GM18868 (cell line): ENCODE results near the gene SFTPA1.
"Not testable (repeated sequence)": the region's sequence is repeated elsewhere in the genome, so short reads cannot be mapped to it uniquely, and the experiment has no call there.

ENCODE experiments used
- ATAC-seq: cut with Tn5 transposase; IDR thresholded peaks from one replicate; pipeline ENCODE4 v1.9.1; 2021; ENCODE audit warnings: mild to moderate bottlenecking, moderate library complexity; ENCODE audit not compliant: unreplicated experiment

Gene SFTPA1

GRCh38 chr10:79610601-79611191, at the start of gene SFTPA1:
Gene SFTPA1 (plus strand): TSS chr10:79610939. CDS start chr10:79611826, 887 bp downstream.
- no peak for ATAC-seq

GRCh38 chr10:79561257-79561656, 49.5 kb upstream of the SFTPA1 start:
- no peak for ATAC-seq

GRCh38 chr10:79562135-79562756, 48.5 kb upstream of the SFTPA1 start:
- peak; percentile 88 for ATAC-seq

DNA sequence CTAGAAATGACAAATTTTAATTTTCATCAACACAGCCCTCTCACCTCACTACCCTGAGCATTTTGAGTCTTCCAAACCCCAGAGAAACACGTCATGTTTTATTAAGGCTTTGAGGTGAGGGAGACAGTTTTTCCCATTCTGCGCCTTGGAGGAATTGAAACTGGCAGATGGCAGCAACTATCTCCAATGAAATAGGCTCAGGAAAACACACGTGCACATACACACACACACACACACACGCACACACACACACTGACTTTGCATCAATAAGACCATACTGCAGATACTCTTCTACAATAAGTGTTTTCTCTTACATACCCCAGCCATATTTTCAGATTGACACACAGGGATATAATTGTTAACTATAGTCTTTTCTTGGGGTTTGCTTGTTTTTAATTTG, 47.3 kb upstream of the SFTPA1 start:
- no peak for ATAC-seq

DNA sequence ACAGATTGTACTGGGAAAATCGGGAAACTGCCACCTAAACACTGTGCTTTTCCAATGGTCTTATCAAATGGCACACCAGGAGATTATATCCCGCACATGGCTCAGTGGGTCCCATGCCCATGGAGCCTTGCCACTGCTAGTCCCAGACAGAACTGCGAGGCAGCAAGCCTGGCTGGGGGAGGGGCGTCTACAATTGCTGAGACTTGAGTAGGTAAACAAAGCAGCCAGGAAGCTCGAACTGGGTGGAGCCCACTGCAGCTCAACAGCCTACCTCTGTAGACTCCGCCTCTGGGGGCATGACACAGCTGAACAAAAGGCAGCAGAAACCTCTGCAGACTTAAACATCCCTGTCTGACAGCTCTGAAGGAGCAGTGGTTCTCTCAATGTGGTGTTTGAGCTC, 40.1 kb upstream of the SFTPA1 start:
- ATAC-seq = not testable (repeated sequence)

- no peak for ATAC-seq
Measured at GRCh38 chr10:79579361-79579760, 31.4 kb upstream of the SFTPA1 start.

GRCh38 chr10:79581044-79581443, 29.7 kb upstream of the SFTPA1 start:
- ATAC-seq = no peak

- ATAC-seq = no peak
Measured at GRCh38 chr10:79582096-79582495, 28.6 kb upstream of the SFTPA1 start.

GRCh38 chr10:79582954-79583353, 27.8 kb upstream of the SFTPA1 start:
- not testable (repeated sequence) for ATAC-seq

- no peak for ATAC-seq
Measured at GRCh38 chr10:79583488-79584024, 27.2 kb upstream of the SFTPA1 start.

- no peak for ATAC-seq
Measured at GRCh38 chr10:79585870-79586527, 24.7 kb upstream of the SFTPA1 start.

DNA sequence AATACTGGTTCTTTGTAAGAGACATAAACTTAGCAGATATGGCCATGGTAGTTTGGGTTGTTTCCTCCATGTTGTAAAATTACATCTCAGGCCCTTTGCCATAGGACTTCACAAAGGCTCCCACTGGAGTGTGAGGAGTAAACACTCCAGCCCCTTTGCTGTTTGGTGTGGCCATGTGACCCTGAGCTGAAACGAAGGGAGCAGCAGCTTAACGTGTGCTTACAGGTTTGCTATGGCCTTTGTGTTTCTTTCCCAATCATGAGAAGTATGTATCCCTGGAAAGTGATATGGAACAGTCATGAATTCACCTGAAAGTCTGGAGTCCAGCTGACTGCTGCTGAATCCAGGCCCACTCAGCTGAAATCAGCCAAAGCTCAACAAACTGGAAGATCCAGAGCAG, 23.8 kb upstream of the SFTPA1 start:
- ATAC-seq = no peak

DNA sequence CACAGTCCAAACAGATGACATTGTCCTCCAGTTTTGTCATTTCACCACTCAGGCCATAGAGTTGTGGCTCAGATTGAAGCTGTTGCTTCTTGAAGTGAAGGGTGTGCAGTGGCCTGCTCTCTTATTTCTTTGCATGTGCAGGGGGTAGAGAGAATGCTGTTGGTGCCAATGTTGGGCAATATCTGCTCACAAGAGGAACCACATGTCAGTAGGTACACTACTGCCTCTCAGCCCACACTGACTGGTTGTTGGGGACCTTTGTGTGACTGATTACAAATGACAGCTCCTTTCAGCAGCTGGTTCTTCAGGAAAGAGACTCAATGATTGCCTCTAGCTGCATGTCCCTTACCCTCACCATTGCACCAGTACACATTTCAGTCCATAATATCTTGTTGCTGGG, 21.9 kb upstream of the SFTPA1 start:
- no peak for ATAC-seq

GRCh38 chr10:79593377-79593776, 17.4 kb upstream of the SFTPA1 start:
- no peak for ATAC-seq

DNA sequence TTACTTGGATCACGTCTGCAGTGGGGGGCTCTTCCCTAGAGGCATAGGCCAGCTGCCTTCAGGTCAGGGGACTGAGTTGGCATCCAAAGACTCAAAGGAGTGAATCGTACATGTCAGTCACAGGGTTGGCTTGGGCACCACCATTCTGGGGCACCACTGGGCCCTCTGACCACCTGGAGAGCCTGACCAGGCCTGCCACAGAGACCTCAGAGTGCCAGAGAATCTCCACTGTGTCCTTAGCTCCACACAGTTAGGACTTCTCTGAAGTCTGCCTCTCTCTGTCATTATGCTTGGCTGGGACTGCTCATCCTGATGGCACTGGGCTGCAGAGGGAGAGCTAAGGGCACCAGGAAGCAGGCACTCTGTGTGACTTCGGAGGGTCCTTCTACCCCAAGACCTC, 16.2 kb upstream of the SFTPA1 start:
- not testable (repeated sequence) for ATAC-seq

DNA sequence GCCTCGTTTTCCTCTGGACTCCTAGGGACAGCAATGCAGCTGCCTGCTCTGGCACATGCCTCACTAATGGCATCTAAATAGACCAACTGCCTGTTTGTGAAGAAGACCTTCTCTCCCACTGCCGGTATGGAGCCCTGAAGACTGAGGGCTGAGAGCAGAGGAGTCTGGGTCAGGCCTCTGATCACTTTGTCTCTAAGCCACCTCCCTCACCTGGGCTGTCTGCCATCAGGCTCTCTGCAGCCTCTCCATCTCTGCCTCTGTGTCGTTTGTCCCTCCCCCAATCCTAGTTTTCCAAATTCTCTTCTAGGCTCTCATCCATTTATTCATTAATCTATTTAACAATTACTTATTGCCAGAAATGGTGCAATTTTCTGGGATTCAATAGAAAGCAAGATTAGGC, 15.2 kb upstream of the SFTPA1 start:
- ATAC-seq = no peak

DNA sequence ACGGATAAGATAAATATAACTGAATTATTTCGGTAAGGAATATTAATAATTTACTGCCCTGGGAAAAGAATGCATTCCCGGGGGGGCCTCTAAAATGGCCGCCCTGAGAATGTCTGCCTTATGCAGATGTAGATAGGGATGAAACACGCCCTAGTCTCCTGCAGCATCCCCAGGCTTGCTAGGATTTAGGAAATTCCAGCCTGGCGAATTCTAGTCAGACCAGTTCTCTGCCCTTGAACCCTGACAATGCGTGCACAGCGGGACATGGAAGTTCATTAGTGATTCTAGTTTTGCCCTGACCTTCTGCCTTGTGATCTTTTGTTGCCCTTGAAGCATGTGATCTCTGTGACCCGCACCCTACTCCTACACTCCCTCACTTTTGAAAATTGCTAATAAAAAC, 11.1 kb upstream of the SFTPA1 start:
- not testable (repeated sequence) for ATAC-seq

DNA sequence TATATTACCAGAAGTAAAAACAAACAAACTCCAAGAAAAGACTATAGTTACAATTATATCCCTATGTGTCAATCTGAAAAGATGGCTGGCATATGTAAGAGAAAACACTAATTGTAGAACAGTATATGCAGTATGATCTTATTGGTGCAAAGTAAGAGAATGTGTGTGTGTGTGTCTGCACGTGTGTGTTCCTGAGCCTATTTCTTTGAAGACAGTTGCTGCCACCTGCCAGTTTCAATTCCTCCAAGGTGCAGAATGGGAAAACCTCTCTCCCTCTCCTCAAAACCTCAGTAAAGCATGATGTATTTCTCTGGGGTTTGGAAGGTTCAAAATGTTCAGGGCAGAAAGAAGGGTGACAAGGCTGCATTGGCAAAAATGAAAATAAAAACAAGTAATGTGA, 8.8 kb upstream of the SFTPA1 start:
- ATAC-seq = no peak

- ATAC-seq = no peak
Measured at GRCh38 chr10:79602953-79603352, 7.8 kb upstream of the SFTPA1 start.

GRCh38 chr10:79604294-79604693, 6.4 kb upstream of the SFTPA1 start:
- ATAC-seq = no peak

DNA sequence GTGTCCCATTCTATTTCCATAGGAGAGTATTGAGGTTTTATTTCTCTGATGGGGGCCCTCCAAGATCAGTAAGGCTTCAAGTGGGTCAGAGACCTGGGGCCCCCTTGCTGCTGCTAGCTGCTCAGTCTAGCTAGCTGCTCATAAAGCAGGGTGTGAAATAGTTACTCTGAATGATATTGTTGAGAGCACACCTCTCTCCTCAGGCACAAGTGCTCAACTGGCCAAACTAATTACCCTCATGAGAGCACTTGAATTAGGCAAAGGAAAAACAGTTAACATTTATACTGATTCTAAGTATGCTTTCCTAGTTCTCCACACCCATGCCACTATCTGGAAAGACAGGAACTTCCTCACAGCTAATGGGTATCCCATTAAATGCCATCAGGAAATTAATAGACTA, 5.4 kb upstream of the SFTPA1 start:
- no peak for ATAC-seq
